Brain microvascular endothelial cell (primary cell): ENCODE measurements around the gene LIMS2.

ENCODE experiments used
- DNase-seq: peaks from one replicate; pipeline ENCODE4 v3.0.0-alpha.2; 2020
- H3K27ac ChIP-seq: fragments of 250-450 bp; sonication (Bioruptor Pico); 2 replicates; pipeline ENCODE4 v1.5.1; 2020; ENCODE audit warnings: mild to moderate bottlenecking, moderate library complexity
- H3K27me3 ChIP-seq: fragments of 250-450 bp; sonication (Bioruptor Pico); replicated peaks from 2 replicates; pipeline ENCODE4 v1.5.1; 2020; ENCODE audit warnings: mild to moderate bottlenecking
- H3K36me3 ChIP-seq: fragments of 250-450 bp; sonication (Bioruptor Pico); replicated peaks from 2 replicates; pipeline ENCODE4 v1.5.1; 2020; ENCODE audit warnings: mild to moderate bottlenecking
- H3K4me3 ChIP-seq: 2 replicates; pipeline ENCODE4 v1.5.1; 2011; ENCODE audit warnings: low read depth, mild to moderate bottlenecking, control low read depth, low read length, moderate library complexity
- in situ Hi-C: cut with HindIII; loops from 2 replicates; pipeline ENCODE4 v1.10.0; 2017; ENCODE audit warnings: low sequenced_read_pairs, low pct_ligation_motif_present
- TF ChIP-seq, protein P1 (sequence below): IDR thresholded peaks from 2 replicates; pipeline ENCODE4 v1.5.1; 2011; ENCODE audit warnings: low read depth, mild to moderate bottlenecking, moderate library complexity, low read length, control low read depth, inconsistent platforms; ENCODE audit errors: missing control alignments

LIMS2 gene

DNA sequence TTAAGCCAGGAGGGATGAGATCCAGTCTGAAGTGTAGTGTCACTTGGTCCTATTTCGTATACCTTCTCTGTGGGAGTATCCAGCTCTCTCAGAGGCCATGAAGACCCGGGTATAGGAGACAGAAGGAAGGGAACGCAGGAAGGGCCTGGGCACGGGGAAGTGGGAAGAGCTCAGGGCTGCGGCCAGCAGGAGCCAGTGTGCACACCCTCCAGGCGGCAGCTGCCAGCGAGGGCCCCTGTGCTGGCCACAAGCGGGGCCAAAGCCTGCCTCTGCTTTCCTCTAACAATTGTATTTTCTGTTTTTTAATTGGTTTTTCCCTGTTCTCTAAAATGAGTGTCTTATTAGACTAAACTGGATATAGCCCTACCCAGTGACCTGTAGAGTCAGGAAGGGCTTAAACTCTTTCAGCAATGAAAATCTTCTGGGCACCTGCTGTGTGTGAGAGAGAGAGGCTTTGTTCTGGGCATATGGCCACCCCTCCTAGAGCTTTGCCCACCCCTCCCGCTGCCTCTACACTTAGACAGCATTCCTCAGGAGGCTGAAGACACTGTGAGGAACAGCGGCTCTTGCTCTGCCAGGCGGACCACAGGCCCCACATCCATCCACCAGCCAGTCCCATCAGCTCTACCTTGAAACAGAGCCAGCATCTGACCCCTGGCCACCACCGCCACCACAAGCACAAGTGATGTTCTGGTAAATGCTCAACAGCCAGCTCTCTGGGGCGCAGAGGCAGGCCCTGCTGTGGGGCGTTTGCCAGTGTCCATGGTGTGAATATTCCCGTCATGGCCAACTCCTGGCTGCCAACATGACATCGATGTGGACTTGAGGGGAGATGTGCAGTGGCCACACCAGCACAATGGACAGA lies 19.9 kb downstream of the LIMS2 start:
- no peaks in the 10 kb centered on the region for H3K27me3 ChIP-seq
- no peaks in the 10 kb centered on the region for H3K36me3 ChIP-seq
- H3K27ac ChIP-seq, result no peak overlapping the region
- no peak for DNase-seq
- TF ChIP-seq, protein P1, sequence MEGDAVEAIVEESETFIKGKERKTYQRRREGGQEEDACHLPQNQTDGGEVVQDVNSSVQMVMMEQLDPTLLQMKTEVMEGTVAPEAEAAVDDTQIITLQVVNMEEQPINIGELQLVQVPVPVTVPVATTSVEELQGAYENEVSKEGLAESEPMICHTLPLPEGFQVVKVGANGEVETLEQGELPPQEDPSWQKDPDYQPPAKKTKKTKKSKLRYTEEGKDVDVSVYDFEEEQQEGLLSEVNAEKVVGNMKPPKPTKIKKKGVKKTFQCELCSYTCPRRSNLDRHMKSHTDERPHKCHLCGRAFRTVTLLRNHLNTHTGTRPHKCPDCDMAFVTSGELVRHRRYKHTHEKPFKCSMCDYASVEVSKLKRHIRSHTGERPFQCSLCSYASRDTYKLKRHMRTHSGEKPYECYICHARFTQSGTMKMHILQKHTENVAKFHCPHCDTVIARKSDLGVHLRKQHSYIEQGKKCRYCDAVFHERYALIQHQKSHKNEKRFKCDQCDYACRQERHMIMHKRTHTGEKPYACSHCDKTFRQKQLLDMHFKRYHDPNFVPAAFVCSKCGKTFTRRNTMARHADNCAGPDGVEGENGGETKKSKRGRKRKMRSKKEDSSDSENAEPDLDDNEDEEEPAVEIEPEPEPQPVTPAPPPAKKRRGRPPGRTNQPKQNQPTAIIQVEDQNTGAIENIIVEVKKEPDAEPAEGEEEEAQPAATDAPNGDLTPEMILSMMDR, result no peak
- in situ Hi-C loops, result no loop called here
- no peak overlapping the region for H3K4me3 ChIP-seq

DNA sequence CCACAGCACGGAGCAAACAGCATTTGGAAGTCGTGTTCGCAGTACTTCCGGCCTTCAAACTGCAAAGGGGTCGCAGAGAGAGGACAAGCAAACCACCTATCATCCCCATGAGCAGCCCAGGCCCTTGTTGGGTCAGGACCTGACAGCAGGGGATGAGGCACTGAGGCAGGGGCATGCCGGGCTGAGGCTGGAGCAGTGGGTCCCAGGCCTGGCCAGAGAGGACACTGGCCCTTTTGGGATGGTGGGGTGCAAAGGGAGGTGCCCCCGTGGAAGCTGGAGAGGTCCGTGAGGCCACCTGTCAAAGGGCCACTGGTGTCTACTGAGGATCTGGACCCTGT lies 20.5 kb downstream of the LIMS2 start:
- no peak overlapping the region for H3K4me3 ChIP-seq
- H3K27me3 ChIP-seq, result no peaks in the 10 kb centered on the region
- in situ Hi-C loops, result no loop called here
- no peaks in the 10 kb centered on the region for H3K36me3 ChIP-seq
- no peak overlapping the region for H3K27ac ChIP-seq
- TF ChIP-seq, protein P1, result no peak
- DNase-seq, result no peak

DNA sequence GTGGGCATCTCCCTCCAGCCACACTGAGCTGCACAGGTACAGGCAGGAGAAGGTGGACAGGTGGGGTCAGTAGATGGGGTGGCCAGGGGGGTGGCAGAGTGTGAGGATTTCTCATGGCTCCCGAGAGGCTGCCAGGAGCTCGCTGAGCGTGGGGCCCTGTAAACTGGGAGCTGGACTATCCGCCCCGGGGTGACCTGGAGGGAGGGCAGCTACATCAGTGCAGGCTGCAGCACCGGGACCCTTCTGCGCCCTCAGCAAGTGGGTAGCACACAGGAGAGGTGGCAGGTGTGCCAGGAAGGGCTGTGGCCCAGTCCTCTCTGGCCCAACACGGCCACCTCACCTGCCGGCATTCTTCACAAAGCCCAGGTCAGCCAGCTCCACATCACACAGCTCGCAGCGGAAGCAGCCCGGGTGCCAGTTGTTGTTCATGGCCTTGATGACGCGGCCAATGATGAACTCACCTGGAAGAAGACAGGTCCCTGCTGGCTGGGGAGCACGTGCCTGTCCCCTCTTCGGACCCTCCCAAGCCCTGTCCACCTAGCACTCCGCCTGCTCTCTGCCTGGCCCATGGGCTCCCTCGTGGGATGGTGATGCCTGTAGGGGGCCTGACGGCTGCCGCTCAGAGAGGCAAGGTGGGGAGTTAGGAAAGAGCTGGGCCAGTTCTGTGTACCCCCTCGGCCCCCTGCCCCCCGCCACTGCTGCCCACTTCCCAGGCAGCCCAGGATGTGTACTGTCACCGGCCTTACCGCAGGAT lies 21.1 kb downstream of the LIMS2 start:
- Histone ChIP-seq H3K36me3 (no peaks in the 10 kb centered on the region), H3K27me3 (no peaks in the 10 kb centered on the region), H3K4me3 (no peak overlapping the region), H3K27ac (no peak overlapping the region)
- in situ Hi-C loops, result no loop called here
- DNase-seq, result no peak
- TF ChIP-seq, protein P1, result no peak

DNA sequence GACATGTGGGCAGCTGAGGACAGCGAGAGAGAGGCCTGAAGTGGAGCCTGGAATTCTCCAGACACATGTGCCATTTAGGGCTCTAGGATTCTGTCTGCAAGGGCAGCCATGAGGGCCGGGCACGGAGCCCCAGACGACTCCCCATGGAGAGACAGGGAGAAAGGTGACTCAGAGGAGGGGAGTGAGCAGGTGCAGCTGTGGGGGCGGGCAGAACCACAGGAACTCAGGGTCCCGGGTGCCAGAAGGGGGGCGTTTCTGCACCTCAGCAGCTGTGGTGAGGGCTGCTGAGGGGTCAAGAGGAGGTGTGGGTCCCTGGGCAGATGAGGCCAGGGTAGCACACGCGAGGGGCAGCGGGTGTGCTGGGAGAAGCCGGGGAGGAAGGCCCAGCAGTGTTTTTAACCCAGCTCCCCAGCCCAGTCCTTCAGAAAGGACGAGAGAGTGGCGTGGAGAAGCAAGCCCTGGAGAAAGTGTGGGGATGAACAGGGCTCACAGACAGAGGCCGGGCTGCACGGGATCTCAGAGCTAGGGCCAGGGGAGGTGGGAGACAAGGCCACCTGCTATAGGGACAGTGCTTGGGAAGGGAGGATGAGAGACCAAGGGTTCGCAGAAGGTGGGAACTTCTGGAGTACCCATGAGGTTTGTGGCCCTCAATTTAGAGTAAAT lies 21.8 kb downstream of the LIMS2 start:
- in situ Hi-C loops, result no loop called here
- no peak for DNase-seq
- Histone ChIP-seq H3K4me3 (no peak overlapping the region), H3K27ac (no peak overlapping the region), H3K27me3 (no peaks in the 10 kb centered on the region), H3K36me3 (no peaks in the 10 kb centered on the region)
- TF ChIP-seq, protein P1, result no peak

DNA sequence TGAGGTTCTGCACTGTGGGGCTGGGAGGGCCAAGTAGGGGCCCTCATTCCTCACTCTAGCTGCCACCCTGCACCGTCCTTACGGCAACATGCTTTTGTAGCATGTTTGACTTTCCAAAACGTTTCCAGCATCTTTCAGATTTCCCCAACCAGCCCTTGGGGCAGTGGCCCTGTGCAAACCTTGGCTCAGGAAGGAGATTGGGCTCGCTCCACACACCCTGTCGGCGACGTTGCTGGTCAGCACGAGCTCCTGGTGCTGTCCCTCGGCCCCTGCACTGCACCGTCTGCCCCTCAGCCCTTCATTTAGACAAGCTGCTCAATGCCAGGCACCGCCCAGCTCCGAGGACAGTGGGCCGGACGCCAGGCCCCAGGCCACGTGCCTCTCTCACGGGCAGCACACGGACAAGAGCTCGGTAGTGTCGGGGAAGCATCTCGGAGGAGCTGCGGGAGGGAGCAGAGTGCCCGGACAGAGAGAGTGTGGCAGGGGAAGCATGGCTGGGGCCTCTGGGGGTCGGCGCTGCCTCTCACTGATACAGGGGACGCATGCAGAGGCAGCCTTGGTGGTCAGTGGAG lies 22.5 kb downstream of the LIMS2 start:
- no peaks in the 10 kb centered on the region for H3K27me3 ChIP-seq
- in situ Hi-C loops, result no loop called here
- no peak overlapping the region for H3K4me3 ChIP-seq
- no peak for DNase-seq
- H3K27ac ChIP-seq, result no peak overlapping the region
- TF ChIP-seq, protein P1, result no peak
- no peaks in the 10 kb centered on the region for H3K36me3 ChIP-seq
